Renal cortex interstitium (tissue), 15 donors: ENCODE measurements around the gene ZAR1. TPM values are rescaled to one million over a fixed set of nuclear protein-coding genes. Genes with fewer than 3 reads are reported as not detected.
A peak's percentile ranks its signal among the peaks of the same experiment; 100 is the strongest.
"Not testable (repeated sequence)": the region's sequence is repeated elsewhere in the genome, so short reads cannot be mapped to it uniquely, and the experiment has no call there.

Experiments
- DNase-seq, 11 donors: peaks; one replicate each; pipeline ENCODE4 v3.0.0-alpha.2; 2013; ENCODE audit warnings: low read depth in 9 of 11, low spot score in 4 of 11; ENCODE audit errors: extremely low read depth in 1 of 11
- long read RNA-seq, 16 experiments: transcript quantifications; one replicate each; lab custom pipeline, GENCODE V29; 2026
- polyA plus RNA-seq, 3 donors: library from polyadenylated mRNA; unstranded; fragments of 120-200 nt; gene quantifications; one replicate each; pipeline ENCODE4 v1.2.1, GENCODE V29; 2013; ENCODE audit not compliant: insufficient read length in 3 of 3

Gene ZAR1, protein sequence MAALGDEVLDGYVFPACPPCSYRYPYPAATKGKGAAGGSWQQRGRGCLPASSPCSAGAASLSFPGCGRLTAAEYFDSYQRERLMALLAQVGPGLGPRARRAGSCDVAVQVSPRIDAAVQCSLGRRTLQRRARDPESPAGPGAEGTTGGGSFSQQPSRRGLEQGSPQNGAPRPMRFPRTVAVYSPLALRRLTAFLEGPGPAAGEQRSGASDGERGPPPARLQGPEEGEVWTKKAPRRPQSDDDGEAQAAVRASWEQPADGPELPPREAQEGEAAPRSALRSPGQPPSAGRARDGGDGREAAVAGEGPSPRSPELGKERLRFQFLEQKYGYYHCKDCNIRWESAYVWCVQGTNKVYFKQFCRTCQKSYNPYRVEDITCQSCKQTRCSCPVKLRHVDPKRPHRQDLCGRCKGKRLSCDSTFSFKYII
- not detected for polyA plus RNA-seq
- long read RNA-seq, donor 1, result 0 reads
- long read RNA-seq, donor 2, result 0 reads
- long read RNA-seq, donor 3, result 0 reads
- long read RNA-seq, donor 4, result 0 reads
- long read RNA-seq, donor 5, result 0 reads
- long read RNA-seq, donor 6, result 0 reads
- long read RNA-seq, donor 7, result 0 reads
- long read RNA-seq, donor 8, result 0 reads
- long read RNA-seq, donor 9, result 0 reads
- long read RNA-seq, donor 10, result 0 reads
- long read RNA-seq, donor 11, result 0 reads
- long read RNA-seq, donor 12, result 0 reads
- long read RNA-seq, donor 13, result 0 reads
- long read RNA-seq, donor 14, result 0 reads
- long read RNA-seq, donor 15, result 0 reads
- long read RNA-seq, donor 16, result 0 reads

DNA sequence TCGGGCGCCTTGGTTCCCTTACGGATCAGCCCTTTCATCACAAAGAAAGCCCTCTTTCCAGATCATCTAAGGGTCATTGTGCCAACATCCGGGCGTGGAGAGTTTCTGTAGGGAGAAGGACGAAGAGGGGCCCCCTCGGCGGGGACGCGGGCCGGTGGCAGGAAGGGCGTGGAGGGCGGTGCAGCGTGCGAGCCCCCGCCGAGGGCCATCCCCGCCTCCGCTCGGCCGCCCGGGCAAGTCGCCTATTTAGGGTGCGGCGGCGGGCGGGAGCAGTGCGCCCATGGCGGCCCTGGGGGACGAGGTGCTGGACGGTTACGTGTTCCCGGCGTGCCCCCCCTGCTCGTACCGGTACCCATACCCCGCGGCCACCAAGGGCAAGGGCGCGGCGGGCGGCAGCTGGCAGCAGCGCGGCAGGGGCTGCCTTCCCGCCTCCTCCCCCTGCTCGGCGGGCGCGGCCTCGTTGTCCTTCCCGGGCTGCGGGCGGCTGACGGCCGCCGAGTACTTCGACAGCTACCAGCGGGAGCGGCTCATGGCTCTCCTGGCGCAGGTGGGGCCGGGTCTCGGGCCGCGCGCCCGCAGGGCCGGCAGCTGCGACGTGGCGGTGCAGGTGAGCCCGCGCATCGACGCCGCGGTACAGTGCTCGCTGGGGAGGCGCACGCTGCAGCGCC, at the start of gene ZAR1:
Gene ZAR1 (plus strand): TSS at position 241 of the 668 bp plus-strand sequence. CDS start 40 bp downstream, at position 281.
- DNase-seq, result no peak

DNA sequence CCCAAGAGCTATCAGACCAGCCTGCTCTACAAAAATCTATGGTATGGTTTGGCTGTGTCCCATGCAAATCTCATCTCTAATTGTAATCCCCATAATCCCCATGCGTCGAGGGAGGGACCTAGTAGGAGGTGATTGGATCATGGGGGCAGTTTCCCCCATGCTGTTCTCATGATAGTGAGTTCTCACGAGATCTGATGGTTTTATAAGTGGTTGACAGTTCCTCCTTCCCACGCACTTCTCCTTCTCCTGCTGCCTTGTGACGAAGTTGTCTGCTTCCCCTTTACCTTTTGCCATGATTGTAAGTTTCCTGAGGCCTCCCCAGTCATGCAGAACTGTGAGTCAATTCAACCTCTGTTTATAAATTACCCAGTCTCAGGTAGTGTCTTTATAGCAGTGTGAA, 49.1 kb upstream of the ZAR1 start:
- not testable (repeated sequence) for DNase-seq

DNA sequence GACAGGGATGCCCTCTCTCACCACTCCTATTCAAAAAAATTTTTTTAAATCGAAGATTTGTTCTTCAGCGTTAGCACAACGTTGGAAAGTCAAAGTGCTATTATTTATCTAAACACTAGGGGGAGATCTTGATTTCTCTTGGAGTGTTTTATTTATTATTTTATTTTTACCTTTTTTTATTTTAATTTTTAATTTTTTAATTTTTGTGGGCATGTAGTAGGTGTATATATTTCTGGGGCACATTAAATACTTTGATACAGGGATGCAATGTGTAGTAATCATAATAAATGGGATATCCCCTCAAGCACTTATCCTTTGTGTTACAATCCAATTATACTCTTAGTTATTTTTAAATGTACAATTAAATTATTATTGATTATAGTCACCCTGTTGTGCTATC, 44.3 kb upstream of the ZAR1 start:
- DNase-seq, result no peak

DNA sequence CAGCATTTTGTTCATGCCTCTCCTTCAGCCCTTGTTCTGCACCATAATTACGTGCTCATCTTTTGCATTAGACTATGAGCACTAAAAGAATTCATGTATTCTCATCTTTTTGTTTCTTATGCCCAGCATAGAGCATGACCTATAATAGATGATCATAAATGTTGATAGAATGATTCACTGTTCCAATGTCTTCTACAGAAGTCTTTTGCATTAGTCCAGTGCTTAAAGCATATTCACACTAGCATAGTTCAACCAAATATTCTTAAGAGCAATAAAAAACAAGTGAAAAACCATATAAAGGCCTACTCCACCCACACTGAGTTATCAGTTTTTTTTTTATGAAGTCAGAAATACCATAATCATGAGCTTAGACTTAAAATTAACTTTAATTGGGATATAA, 43.4 kb upstream of the ZAR1 start:
- DNase-seq, result no peak

DNA sequence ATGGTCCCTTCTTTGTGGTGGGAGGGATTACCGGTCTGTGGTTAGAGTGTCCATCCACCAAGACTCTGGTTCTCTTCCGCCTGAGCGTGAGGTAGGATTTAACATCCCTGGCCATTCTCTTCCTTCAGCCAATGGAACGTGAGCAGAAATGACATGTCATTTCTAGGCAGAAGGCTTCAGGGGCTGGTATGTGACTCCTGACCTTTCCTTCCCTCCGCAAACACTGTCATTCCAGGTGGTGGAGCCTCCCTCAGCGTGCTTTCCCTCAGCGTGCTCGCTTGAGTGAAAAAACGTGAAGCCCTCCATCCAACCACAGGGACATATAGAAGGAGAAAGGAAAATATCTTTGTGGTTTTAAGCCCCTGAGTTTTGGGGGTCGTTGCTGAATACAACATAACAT, 40.9 kb upstream of the ZAR1 start:
- no peak for DNase-seq

DNA sequence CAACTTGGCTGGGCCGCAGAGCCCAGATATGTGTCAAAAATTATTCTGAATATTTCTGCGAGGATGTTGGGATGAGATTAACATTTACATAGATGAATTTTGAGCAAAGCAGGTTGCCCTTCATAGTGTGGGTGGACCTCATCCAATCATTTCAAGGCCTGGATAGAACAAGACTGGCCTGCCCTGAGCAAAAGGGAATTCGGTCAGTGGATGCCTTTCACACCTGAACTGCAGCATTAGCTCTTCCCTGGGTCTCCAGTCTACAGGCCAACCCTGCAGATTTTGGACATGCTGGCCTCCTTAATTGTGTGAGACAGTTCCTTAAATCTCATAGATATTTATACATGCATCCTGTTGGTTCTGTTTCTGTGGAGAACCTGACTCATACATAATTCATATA, 39.3 kb upstream of the ZAR1 start:
- DNase-seq, result no peak

DNA sequence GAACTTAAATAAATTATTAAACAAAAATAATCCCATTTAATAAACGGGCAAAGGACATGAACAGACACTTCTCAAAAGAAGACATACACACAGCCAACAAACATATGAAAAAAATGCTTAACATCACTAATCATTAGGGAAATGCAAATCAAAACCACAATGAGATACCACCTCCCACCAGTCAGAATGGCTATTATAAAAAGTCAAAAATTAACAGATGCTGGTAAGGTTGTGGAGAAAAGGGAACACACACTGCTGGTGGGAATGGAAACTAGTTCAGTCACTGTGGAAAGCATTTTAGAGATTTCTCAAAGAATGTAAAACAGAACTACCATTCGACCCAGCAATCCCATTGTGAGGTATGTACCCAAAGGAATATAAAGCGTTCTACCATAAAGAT, 38.4 kb upstream of the ZAR1 start:
- DNase-seq, result not testable (repeated sequence)

DNA sequence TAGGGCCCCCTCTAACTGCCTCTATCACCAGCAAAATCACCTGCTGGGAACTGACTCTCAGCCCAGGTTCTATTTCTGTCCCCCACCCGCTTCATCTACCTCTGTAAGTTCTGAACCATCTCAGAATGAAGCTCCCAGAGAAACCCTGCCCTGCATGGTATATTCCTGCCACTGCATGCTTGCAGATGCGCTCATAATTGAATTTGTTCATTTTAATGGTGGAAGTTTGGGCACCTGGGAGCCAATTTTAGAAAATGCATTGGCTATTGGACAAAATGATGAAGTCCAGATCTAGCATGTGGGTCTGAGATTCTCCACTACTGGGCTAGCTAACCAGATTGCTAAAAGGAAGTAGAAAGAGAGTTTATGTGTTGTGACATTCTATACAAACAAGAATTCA, 35.5 kb upstream of the ZAR1 start:
- no peak for DNase-seq

DNA sequence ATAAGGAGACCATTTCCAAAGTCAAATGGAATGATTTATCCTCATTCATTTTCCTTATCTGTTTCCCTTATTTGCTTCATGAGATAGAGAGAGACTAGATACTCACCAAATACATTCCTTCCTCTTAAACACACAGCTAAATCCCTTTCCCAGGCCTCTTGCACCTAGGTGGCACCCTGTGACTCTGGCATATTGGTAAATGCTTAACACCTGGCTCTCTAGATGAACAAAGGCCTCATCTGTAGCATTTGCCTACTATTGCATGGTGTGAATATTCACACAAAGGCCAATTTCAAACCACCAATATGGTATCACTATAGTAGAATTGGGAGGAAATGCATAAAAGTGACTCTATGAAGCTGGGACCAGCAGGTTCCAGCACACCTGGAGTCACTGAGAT, 29.1 kb upstream of the ZAR1 start:
- DNase-seq, result no peak

DNA sequence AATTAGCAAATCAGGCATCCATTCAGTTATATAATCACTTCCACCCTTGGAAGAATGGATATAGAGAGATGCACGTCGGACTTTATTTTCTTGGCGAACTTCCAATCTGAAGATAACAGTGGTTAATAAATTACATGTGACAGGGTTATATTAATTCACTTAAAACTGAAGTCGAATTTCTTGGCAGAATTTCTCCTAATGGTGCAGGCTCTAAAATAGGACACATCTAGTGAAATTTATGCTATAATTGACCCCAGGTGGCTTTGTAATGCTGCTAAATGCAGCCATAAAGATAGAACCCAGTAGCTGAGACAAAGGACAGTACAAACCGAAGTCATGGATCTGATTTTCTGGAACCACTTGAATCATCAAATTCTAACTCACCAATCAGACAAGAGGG, 27.7 kb upstream of the ZAR1 start:
- peak in 2 of 11 donors; percentile 27 to 33 for DNase-seq

DNA sequence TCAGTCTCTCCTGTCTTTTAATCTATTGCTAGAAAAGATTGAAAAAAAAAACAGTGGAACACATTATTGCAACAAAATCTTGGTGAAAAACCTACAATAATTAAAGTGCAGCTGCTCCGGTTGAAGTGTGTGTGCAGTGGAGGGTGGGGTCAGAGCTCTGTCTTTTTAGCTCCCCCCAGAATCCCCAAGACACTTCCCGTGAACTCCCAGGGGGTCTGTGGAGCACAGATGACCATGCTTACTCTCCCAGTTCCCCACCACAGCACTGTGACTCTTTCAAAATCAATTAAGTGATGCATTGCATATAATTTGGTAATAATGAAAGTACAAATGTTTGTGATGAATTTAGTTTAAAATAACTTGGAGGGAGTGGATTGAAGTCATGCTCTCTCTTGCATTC, 22.6 kb upstream of the ZAR1 start:
- no peak for DNase-seq

DNA sequence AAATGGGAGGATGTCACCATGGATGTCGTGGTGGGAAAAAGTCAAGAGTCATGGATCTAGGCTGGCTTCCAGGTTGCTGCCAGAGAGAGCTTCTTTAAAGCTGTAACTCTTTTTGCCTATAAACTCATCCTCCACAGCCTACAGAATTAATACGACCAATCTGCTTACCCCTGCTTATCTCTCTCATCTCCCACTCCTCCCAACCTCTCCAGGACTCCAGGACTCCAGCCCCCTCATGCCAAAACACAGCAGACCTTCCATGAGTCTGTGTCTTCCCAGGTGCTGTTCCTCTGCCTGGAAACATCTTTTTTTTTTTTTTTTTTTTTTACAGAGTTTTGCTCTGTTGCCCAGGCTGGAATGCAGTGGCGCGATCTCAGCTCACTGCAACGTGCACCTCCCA, 22.2 kb upstream of the ZAR1 start:
- DNase-seq, result no peak

DNA sequence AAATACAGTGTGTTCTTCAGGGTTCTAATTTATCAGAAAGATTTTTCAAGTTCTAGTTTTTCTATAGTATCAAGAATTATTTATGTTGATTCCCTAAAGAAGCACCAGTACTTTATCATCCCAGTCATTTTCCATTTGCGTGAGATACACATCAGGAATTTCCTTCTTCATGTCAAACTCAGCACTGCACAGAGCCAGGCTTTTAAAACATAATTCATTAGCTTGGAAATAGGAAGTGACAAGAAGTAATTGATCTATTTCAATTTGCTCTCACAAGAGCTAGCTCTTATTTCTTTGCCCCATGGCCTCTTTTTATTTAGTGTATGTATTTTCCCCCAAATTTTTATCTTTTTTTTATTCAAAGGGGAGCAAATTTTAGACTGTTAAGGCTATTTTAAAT, 19.9 kb upstream of the ZAR1 start:
- no peak for DNase-seq

DNA sequence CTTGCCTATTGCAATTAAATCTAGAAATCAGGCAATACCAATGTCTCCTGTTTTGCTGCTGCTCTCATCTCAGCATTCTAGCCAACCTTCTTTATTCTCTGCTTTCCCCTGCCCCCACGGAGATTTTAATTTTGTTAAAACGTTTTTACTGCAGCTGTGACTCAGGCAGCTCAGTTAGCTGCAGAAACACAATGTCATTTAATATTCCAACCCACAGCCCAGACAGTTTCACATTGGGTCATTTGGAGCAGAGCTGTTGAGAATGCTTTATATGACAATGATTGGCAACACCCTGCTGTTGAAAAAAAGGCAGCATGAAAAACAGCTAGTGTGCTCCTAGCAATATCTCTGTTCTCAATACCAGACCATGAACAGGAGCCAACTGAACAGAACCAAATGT, 19.5 kb upstream of the ZAR1 start:
- DNase-seq, result no peak

DNA sequence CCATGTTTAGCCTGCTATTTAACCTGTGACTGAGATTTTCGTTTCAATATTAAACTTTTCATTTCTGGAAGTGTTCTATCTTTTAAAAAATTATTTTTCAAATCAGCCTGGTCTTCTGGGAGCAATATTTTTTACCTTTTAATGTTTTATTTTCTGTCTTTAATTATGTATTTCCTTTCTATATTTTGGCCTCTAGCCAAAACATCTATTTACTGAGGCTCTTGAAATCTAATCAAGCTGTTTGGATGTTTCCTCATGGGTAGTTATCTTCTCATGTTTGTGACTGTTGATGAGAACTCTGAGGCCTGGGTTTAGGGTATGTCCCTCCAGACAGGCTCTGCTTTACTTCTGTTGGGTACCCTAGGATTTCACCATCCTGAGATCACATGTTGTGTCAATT, 17.3 kb upstream of the ZAR1 start:
- DNase-seq, result no peak

DNA sequence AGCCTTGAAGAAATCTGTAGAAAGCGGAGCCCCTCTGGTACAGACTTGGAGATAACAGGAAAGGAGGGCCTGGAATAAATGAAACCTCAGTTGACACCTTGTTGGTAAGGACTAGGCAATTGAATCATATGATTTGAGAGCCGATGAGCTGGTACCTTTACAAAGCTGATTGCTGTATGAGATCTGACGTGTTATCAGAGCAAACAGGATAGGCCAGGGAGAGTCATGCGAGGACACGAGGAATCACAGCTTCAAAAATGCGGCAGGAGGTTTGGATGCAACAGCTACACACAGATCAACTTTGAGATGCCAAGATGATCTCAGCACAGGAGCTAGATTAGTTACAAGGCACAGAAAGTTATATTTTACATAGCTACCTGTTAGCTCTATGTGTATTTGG, 14.3 kb upstream of the ZAR1 start:
- no peak for DNase-seq

DNA sequence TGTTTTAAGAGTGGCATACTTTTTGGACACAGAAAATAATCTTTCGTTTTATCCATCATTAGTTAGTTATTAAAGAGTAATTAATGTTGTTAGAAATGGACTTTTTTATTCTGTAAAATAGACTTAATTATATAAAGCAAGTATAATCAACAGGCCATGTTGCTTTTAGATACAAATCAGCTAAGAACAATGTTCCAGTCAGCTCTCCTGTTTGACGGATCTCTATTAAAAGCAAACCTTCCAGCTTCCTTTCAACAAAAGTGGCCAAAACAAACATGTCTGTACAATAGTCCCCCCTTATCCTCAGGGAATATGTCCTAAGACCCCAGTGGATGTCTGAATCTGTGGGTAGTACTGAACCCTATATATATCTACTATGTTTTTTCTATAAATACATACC, 11.8 kb upstream of the ZAR1 start:
- no peak for DNase-seq

DNA sequence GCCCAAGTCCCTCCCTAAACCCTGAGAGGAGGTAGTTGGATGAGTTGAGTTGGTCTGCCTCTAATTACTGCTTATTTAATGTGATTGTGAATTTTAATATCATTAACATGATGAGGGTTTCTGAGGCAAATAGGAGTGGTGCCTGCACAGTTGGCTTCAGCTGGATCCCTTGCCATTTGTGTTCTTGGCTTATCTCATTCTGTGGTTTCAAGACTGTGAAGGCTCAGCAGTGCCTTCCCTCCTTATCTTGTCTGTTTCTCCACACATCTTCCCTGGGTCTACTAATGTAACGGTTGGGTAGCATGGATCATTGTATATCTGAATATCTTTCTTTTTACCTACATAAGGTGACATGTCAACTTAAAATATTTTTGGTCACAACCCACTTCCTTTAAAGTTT, 8.5 kb upstream of the ZAR1 start:
- no peak for DNase-seq

DNA sequence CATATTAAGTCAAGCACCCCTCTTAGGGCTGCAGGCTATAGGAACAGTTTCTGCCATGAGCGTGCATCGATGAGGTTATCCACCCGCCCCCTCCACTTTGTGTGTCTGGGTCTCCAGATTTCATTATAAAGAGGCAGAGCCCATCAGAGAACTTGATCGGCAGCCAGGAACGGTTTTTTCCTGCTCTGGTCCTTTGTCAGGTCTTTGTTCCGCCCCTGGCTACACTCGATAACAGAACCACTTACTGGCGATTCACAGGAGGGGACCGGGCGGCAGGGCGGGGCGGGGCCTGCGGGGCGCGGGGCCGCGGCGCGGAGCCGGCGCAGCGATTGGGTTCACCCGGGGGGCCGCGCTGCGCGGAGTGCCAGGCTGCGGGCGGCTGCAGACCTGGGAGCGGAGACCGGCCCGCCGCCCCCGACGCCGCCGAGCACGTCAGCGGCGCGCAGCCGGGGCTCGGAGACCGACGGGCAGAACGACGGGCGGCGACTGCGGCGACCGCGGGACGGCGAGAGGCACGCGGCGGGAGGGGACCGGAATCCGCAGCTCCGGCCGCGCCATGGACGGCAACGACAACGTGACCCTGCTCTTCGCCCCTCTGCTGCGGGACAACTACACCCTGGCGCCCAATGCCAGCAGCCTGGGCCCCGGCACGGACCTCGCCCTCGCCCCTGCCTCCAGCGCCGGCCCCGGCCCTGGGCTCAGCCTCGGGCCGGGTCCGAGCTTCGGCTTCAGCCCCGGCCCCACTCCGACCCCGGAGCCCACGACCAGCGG, 6.9 kb upstream of the ZAR1 start, which contains the start of gene SLC10A4:
Gene SLC10A4 (plus strand): TSS at position 338 of the 771 bp plus-strand sequence. CDS start 219 bp downstream, at position 557.
- no peak for DNase-seq
